RWPE2 (cell line): ENCODE results near the gene EEF1A1.
"Not testable (repeated sequence)": the region's sequence is repeated elsewhere in the genome, so short reads cannot be mapped to it uniquely, and the experiment has no call there.

Experiments
- ATAC-seq: fragments of 200-7000 bp; cut with Tn5 transposase; 3 replicates; pipeline ENCODE4 v1.9.1; 2021; ENCODE audit warnings: low read depth
- DNase-seq: peaks from one replicate; pipeline ENCODE4 v3.0.0-alpha.2; 2020; ENCODE audit warnings: low spot score
- H3K27ac ChIP-seq: fragments of 450-650 bp; 2 replicates; pipeline ENCODE4 v1.5.1; 2017; ENCODE audit warnings: mild to moderate bottlenecking; ENCODE audit not compliant: poor library complexity, severe bottlenecking
- H3K27me3 ChIP-seq: fragments of 250-450 bp; sonication (Bioruptor Pico); 2 replicates; pipeline ENCODE4 v1.5.1; 2021; ENCODE audit warnings: mild to moderate bottlenecking, moderate library complexity; ENCODE audit not compliant: insufficient read depth, poor library complexity, severe bottlenecking
- H3K36me3 ChIP-seq: fragments of 250-450 bp; sonication (Bioruptor Pico); 2 replicates; pipeline ENCODE4 v1.5.1; 2020; ENCODE audit warnings: low read depth, mild to moderate bottlenecking, moderate library complexity
- H3K4me1 ChIP-seq: fragments of 250-450 bp; sonication (Bioruptor Pico); 2 replicates; pipeline ENCODE4 v1.5.1; 2021; ENCODE audit warnings: mild to moderate bottlenecking, moderate library complexity; ENCODE audit not compliant: insufficient read depth, poor library complexity, severe bottlenecking
- H3K4me3 ChIP-seq: fragments of 250-450 bp; sonication (Bioruptor Pico); 2 replicates; pipeline ENCODE4 v1.5.1; 2021; ENCODE audit warnings: mild to moderate bottlenecking, moderate library complexity; ENCODE audit not compliant: severe bottlenecking
- H3K9me3 ChIP-seq: fragments of 250-450 bp; sonication (Bioruptor Pico); 2 replicates; pipeline ENCODE4 v1.5.1; 2021; ENCODE audit warnings: mild to moderate bottlenecking, moderate library complexity; ENCODE audit not compliant: severe bottlenecking
- CTCF ChIP-seq: fragments of 450-650 bp; IDR thresholded peaks from one replicate; pipeline ENCODE4 v1.5.1; 2017; ENCODE audit warnings: mild to moderate bottlenecking, moderate library complexity; ENCODE audit not compliant: poor library complexity, severe bottlenecking

The EEF1A1 gene

DNA sequence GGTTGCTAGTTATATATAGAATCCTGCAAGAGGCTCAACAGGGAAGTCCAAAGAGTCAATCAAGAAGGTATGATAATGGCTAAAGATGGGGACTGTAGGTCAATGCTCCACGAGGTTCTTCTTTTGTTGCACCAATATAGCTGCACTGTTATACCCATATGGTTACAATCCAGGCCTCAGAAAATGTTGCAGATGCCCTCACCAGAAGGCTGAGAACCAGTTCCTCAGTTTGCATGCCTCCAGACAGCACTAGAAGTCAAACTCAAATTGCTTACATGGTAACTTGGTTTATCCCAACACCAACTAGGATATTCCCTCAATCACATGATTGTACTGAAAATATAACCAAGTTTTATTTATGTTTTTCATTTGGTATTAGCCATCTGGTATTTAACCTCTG is 12.1 kb downstream of the EEF1A1 start:
- Histone ChIP-seq H3K4me1 (no peaks in the 10 kb centered on the region), H3K27ac (no peak overlapping the region), H3K4me3 (no peak overlapping the region), H3K9me3 (no peaks in the 10 kb centered on the region), H3K27me3 (no peaks in the 10 kb centered on the region), H3K36me3 (peaks cover 14% of the 10 kb centered on the region)
- ATAC-seq (no peak), DNase-seq (no peak)
- no peak for TF ChIP-seq CTCF

DNA sequence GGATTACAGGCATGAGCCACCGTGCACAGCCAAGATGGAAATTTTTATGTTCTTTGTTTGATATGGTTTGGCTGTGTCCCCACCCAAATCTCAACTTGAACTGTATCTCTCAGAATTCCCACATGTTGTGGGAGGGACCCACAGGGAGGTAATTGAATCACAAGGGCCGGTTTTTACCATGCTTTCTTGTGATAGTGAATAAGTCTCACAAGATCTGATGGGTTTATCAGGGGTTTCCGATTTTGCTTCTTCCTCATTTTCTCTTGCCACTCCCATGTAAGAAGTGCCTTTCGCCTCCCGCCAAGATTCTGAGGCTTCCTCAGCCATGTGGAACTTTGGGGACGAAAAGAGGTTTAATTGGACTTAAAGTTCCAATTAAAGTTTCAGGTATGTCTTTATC is 14.6 kb downstream of the EEF1A1 start:
- Histone ChIP-seq H3K4me3 (no peak overlapping the region), H3K36me3 (peaks cover 27% of the 10 kb centered on the region), H3K9me3 (no peaks in the 10 kb centered on the region), H3K27me3 (no peaks in the 10 kb centered on the region), H3K4me1 (no peaks in the 10 kb centered on the region), H3K27ac (no peak overlapping the region)
- ATAC-seq = no peak
- no peak for TF ChIP-seq CTCF
- no peak for DNase-seq

GRCh38 chr6:73505705-73506104 is 15.1 kb downstream of the EEF1A1 start:
- not testable (repeated sequence) for H3K27ac ChIP-seq, H3K4me3 ChIP-seq, H3K9me3 ChIP-seq, H3K4me1 ChIP-seq, ATAC-seq, DNase-seq, H3K27me3 ChIP-seq
- peaks cover 33% of the 10 kb centered on the region for H3K36me3 ChIP-seq

DNA sequence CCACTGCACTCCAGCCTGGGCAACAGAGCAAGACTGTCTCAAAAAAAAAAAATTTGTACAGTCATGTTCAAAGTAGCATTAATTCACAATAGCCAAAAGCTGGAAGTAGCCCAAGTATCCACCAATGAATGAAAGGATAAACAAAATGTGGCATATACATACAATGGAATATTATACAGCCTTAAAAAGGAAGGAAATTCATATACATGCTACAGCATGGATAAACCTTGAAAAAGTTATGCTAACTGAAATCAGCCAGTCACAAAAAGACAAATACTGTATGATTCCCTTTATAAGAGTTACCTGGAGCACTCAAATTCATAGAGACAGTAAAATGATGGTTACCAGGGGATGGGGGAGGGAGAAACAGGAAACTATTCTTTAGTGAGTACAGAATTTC is 15.7 kb downstream of the EEF1A1 start:
- TF ChIP-seq CTCF = no peak
- ATAC-seq (no peak), DNase-seq (no peak)
- Histone ChIP-seq H3K27ac (no peak overlapping the region), H3K27me3 (no peaks in the 10 kb centered on the region), H3K4me1 (no peaks in the 10 kb centered on the region), H3K4me3 (no peak overlapping the region), H3K9me3 (no peaks in the 10 kb centered on the region), H3K36me3 (peaks cover 38% of the 10 kb centered on the region)

DNA sequence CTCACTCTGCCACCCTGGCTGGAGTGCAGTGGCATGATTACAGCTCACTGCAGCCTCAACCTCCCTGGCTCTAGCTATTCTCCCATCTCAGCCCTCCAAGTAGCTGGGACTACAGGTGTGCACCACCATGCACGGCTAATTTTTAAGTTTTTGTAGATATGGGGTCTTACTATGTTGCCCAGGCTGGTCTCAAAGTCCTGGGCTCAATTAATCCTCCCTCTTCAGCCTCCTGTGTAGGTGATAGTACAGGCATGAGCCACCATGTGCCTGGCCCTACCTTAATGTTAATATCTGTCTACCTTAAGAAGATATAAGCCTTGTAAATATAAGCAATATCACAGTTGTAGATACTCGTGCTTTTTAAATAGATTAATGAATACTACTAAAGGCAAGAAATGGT is 16.7 kb downstream of the EEF1A1 start:
- H3K36me3 ChIP-seq = peaks cover 48% of the 10 kb centered on the region
- no peak for ATAC-seq

More for the DNA sequence above, 16.7 kb downstream of the EEF1A1 start:
- H3K9me3 ChIP-seq = no peaks in the 10 kb centered on the region
- no peak for TF ChIP-seq CTCF
- no peak overlapping the region for H3K27ac ChIP-seq
- DNase-seq = no peak
- no peaks in the 10 kb centered on the region for H3K4me1 ChIP-seq
- H3K27me3 ChIP-seq = no peaks in the 10 kb centered on the region
- no peak overlapping the region for H3K4me3 ChIP-seq
